GM18861 (cell line): ENCODE data around the gene VASP.

Source experiments
- ATAC-seq: cut with Tn5 transposase; IDR thresholded peaks from one replicate; pipeline ENCODE4 v1.9.1; 2021; ENCODE audit not compliant: unreplicated experiment

The VASP gene

DNA sequence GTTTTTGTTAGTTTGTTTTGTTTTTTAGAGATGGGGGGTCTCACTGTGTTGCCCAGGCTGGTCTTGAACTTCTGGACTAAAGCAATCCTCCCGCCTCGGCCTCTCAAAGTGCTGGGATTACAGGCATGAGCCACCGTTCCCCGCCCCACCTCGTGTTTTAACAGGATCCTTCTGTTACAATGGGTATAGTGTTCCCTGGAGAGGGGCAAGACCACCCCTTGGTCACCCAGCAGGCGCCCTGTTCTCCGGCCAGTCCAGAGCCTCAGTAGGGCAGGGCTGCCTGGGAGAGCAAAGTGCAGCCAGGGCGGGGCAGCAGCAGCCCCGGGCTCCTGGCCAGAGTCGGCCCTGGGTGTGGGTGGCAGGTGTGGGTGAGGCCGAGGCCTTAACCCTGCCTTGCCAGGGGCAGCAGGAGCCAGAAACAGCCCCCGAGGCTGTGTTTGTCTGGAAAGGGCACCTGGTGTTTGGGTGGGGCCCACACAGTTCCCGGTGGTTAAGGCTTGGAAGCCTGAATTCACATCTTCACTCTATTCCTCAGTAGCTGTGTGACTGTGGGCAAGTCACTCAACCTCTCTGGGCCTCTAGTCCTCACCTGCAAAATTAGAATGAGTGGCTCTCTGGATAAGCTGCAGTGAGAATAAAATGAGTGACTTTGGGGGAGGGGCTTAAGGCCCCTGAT lies 7.2 kb downstream of the VASP start:
- no peak for ATAC-seq

DNA sequence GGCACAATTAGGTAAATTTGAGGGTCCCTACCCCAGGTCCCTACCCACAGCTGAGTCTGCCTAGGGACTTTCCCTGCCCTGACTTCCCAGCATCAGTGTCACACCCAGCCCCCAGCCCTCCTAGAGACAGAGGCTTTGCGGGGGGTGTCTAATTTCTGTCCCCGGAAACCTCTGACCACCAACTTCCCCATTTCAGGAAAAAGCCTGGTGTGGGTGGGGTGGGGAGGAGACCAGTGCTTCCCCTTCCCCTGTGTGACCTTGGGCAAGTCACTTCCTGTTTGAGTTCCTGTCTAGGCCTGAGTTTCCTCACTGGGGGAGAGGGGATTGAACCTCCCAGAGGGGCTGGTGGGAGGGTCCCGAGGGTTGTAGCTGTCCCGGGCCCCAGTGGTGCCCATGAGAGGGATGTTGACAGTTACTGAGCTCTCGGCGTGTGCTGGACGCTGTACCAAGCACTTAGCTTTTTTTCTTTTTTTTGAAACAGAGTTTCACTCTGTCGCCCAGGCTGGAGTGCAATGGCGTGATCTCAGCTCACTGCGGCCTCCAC lies 7.9 kb downstream of the VASP start:
- ATAC-seq: no peak

DNA sequence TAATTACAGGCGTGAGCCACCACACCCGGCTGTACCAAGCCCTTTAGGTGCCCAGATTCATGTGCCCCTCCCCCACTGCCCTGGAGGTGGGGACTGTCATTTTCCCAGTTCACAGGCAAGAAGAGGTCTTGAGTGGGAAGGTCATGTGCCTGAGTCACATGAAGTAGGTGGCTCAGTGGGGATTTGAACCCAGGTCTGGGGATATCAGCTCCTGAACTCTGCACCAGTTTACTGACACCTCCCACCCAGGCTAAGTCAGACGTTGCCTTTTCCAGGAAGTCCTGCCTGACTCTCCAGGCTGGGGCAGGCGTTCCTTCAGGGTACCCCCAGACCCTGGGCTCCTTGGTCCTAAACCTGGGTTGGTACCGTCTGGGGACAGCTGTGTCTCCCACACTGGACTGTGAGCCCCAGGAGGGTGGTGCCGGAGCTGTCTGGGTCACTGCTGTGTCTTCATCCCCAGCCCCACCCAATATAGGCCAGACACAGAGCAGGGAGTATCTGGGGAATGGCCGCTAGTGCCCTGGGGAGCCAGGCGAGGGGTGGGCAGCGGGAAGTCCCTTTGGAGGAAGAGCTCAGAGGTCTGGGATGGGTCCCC lies 8.6 kb downstream of the VASP start:
- no peak for ATAC-seq

DNA sequence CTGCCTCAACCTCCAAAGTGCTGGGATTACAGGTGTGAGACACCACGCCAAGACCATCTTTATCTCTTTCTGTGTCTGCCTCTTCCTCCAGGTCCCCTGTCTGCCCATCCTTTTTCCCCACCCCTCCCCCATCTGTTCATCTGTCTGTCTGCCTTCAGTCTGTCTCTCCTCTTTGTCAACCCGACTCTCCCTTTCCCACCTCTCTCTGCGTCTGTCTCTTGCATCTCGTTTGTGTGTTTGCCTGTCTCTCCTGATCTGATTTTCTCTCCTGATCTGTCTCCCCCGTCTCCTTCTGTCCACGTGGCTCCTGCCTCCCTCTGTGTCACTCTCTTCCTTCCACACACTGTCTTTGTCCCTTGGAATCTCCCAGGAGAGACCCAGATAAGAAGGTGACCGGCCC lies 10.0 kb downstream of the VASP start:
- ATAC-seq: no peak

DNA sequence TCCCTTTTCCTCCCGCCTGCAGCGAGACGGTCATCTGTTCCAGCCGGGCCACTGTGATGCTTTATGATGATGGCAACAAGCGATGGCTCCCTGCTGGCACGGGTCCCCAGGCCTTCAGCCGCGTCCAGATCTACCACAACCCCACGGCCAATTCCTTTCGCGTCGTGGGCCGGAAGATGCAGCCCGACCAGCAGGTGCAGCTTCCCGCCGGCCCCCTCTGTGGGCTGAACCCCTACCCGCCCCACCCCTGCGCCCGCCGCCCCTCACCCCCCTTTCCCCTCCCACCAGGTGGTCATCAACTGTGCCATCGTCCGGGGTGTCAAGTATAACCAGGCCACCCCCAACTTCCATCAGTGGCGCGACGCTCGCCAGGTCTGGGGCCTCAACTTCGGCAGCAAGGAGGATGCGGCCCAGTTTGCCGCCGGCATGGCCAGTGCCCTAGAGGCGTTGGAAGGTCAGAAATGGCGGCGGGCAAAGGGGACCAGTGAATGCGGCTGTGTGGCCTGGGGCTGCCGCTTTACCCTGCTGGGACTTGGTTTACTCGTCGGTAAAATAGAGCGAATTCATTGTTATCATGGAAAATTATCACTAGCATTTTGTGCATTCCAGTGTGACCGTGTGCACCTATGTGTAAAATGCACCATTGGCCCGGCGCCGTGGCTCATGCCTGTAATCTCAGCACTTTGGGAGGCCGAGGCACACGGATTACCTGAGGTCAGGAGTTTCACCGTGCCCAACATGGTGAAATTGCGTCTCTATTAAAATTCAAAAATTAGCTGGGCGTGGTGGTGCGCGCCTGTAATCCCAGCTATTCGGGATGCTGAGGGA lies 10.6 kb downstream of the VASP start:
- ATAC-seq: no peak

DNA sequence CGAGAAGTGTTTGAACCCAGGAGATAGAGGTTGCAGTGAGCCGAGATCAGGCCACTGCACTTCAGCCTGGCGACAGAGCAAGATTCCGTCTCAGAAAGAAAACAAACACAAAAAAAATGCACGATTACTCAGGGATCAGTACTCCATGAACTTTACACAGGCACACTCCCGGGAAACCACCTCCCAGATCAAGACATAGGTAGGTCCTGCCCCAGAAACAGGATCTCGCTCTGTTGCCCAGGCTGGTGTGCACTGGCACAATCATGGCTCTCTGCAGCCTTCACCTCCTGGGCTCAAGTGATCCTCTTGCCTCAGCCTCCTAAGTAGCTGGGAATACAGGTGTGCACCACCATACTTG lies 11.2 kb downstream of the VASP start:
- no peak for ATAC-seq

DNA sequence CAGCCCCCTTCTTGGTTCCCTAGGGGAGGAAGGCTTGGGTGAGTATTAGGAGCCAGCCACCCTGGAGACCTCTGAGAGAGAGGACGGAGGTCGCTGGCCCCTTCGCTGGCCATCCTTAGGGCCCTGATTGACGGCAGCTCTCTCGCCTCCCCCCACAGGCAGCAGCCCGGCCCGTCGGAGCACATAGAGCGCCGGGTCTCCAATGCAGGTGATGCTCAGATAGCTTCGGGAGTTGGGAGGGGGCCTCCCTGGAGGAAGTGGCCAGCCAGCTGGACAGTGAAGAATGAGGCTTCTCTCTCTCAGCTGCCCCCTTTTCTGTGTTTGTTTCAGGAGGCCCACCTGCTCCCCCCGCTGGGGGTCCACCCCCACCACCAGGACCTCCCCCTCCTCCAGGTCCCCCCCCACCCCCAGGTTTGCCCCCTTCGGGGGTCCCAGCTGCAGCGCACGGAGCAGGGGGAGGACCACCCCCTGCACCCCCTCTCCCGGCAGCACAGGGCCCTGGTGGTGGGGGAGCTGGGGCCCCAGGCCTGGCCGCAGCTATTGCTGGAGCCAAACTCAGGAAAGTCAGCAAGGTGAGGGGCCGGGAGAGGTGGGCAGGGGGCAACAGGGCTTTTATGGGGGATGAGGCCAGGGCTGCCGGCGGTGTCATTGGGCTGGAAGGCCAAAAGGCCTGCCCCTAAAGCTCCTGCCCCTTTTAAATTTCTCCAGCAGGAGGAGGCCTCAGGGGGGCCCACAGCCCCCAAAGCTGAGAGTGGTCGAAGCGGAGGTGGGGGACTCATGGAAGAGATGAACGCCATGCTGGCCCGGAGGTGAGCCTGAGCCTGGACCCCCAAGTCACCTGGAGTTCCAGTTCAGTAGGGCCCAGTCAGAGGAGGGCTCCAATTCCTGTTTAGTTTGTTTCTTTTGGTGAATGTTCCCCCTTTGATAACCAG lies 15.0 kb downstream of the VASP start:
- no peak for ATAC-seq

DNA sequence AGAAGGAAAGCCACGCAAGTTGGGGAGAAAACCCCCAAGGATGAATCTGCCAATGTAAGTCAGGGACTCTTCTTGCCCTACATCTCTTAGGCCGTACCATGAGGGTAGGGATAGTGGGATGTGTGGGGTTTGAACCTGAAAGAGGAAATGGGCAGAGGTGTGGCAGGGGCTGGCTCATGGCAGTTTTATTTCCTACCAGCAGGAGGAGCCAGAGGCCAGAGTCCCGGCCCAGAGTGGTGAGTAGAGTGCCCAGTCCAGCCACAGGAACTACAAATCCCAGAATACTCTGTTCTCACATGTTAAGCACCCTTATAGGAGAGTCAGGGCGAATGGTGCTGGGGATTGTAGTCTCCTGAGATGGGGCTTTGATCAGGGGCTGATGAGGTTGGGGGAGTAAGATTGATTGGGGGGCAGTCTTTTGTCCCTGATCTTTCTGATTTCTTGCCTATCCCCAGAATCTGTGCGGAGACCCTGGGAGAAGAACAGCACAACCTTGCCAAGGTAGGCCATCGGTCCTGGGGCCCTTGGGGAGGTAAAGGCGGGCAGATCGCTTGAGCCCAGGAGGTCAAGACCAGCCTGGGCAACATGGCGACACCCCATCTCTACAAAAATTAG lies 16.5 kb downstream of the VASP start:
- peak; percentile 76 for ATAC-seq

DNA sequence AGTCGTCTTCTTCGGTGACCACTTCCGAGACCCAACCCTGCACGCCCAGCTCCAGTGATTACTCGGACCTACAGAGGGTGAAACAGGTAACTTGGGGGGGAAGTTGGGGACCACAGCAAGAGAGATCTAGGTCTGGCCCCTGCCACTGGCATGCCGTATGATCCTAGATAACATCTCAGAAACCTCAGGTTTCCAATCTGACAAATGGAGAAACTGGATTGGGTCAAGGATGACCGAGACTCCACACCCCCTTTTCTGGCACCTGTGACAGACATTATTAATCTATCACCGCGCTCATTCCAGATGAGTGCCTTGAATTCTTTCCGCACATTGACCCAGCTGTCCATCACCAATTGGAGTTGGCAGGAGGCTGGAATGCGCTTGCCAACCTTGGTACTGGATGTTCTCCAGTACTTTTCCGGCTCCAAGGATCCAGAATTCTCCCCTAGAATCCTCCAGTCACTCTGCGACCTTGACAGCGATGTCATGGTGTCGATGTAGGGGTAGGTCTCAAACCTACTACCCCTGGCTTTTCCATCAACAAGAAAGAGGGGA lies 17.4 kb downstream of the VASP start:
- ATAC-seq: no peak

DNA sequence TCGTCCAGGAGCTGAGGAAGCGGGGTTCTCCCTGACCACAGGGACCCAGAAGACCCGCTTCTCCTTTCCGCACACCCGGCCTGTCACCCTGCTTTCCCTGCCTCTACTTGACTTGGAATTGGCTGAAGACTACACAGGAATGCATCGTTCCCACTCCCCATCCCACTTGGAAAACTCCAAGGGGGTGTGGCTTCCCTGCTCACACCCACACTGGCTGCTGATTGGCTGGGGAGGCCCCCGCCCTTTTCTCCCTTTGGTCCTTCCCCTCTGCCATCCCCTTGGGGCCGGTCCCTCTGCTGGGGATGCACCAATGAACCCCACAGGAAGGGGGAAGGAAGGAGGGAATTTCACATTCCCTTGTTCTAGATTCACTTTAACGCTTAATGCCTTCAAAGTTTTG lies 18.9 kb downstream of the VASP start:
- no peak for ATAC-seq

DNA sequence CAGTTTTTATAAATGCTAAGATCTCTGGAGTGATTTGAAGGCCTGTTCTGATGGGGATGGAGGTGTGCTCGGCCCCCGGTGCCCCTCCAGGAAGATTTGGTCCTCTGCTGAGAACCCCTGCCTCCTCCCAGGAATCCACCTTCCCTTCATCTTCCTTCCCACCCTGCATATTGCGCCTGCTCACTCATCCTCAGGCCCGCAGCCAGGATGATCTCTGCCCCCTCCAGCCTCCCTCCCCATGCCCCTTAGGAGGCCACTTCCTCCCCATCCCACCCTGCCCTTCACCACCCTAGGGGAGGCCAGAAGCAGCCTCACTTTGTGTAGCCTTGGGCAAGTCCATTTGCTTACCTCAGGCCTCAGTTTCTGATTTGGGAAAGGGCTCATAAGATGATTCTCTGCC lies 19.7 kb downstream of the VASP start:
- no peak for ATAC-seq

DNA sequence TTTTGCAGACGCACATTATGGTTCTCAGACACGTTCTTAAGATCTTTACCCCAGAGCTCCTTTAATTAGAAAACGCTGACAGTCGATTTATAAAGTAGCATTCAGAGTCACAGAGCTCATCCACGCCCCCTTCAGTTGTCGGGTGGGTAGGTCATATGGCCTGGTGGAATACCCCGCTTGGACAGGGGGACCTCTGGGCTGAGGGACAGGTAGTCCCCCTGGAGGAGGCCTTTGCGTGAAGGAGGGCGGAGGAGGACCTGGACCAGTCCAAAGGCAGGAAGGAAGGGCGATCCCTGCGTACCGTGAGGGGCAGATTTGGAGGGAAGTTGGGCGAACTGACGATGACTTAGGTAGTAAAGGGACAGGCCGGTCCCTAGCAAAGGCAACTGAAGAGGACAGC lies 20.5 kb downstream of the VASP start:
- no peak for ATAC-seq

DNA sequence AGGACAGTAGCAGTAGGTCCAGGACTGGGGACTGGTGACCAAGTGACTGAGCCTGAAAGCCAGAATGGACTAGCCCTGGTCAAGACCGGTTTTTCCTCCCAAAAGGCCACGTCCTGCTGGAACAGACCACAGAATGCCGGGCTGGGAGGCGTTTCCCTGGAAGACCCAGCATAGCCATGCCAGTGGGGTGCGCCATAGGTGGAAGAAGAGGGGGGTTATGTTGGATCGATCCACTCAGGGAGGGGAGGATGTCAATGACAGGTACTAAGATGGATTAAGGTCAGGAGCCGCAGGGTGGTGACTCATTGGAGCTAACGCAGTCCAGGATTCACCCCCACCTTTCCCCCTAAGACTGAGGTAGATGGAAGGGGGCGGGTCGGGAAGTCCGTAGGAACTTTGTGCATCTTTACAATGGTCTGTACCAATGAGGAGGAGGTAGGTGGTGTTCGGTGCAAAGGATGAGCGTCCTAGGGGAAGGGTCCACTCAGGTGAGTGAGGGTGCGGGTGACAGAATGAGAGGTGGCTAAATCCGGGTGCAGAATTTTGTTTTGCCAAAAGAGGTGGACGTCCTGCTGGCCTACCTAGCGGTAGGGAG lies 21.0 kb downstream of the VASP start:
- ATAC-seq: no peak

DNA sequence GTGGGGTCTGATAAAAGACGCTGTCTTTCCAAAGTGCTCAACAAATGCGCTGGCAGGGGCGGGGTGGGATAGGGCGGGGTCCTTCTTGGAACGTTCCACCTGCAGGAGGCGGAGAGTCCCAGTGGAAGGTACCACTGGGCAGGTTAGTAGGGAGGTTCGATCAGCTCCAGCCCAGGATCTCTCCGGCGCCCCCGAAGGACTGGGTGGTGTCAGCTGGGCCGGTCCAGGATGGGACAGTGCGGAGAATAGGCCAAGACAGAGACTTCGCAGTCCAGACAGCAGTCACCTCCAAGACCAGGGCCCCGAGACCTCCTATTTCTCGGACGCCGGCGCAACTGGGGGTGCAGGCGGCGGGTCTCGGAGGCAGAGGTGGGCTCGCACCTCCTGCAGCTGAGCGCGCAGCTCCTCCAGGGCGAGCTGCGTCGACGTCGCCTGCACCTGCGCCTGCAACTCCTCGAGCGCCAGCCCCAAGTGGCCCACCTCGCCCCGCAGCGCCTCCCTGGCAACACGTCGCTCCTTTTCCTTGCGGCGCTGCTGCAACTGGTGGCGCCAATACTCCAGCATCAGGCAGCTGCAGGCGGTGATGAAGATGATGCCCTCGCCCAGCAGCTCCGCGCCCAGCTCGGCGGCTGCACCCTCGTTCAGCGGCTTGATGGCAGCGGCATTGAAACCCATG lies 21.6 kb downstream of the VASP start:
- no peak for ATAC-seq

DNA sequence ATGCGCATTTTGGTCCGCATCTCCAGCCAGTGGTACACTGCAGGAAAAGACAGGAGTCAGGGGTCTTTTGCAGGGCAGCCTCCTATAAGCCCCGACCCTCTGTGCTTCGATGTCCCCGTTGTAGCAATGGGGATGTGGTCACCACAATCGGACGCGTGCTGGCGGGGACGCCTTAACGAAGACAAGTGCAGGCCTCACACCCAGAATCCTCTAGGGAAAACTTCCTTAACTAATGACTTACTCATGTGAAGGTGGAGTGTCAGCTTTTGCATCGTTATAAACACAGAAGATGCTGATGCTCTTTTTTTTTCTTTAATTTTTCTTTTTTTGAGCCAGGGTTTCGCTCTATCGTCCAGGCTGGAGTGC lies 22.1 kb downstream of the VASP start:
- no peak for ATAC-seq

DNA sequence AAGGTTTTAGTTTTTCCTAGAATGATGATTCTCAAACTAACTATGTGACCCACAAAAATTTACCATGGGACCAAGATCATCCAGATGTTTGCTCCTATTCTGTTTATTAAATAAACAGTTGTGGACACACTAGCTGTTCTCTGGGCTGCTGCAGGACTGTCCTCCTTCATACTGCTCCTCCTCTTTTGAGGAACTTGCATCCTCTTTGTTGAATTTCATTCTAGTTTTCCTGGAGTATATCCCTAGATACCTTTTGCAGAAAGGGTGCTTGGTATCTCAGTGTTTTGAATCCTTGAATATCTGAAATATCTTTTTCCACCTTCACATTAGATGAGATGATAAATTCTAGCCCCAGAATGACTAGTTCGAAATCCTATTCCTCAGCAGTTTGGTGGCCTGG lies 24.1 kb downstream of the VASP start:
- no peak for ATAC-seq

DNA sequence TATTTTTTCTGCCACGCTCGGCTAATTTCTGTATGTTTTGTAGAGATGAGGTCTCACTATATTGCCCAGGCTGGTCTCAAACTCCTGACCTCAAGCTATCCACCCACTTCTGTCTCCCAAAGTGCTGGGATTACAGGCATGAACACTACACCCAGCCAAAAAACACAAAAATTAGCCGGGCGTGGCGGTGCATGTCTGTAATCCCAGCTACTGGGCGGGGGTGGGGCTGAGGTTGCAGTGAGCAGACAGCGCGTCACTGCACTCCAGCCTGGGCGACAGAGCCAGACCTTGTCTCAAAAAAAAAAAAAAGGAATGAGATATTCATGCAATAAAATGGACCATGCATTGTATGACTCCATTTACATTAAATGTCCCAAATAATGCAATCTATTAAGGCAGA lies 32.2 kb downstream of the VASP start:
- no peak for ATAC-seq

DNA sequence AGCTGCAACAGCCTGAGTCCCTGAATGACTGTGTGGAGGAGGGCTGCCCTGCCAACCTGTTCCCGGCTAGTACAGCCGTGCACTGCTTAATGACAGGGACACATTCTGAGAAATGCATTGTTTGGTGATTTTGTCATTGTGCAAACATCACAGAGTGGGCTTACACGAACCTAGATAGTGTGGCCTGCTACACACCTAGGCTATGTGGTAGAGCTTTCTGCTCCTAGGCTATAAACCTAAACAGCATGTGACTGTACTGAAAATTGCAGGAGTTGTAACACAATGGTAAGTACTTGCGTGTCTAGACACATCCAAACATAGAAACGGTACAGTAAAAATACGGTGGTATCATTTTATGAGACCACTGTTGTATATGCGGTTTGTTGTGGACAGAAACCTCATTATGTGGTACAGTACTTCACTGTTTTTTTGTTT lies 35.0 kb downstream of the VASP start:
- ATAC-seq: no peak

DNA sequence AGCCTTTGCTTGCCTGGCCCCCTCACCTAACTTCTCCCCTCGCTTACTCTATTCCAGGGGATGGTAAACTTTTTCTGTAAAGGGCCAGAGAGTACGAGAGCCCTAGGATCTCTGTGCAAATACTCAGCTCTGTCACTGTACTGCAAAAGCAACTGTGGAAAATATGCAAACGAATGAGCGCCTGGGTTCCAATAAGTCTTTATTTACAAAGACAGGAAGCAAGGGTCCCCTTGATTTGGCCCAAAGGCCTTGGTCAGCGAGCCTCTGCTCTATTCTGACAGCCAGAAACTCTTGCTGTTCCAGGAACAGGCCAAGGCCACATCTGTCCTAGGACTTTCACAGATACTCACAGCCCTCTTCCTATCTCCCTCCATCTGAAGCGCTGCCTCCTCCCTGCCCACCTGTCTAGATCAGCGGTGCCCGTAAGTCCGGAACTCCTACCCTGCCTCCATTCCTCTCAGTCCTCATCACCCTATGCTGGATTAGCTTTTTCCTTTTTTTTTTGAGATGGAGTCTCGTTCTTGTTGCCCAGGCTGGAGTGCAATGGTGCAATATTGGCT lies 40.0 kb downstream of the VASP start:
- no peak for ATAC-seq
